GM12801 (cell line): Measurements from ENCODE around the gene MYH11.

Experiments
- TF ChIP-seq, protein P1 (sequence below): IDR thresholded peaks from one replicate; pipeline ENCODE4 v1.5.1; 2011; ENCODE audit warnings: control low read depth; ENCODE audit not compliant: insufficient read length; ENCODE audit errors: extremely low read depth

Gene MYH11

DNA sequence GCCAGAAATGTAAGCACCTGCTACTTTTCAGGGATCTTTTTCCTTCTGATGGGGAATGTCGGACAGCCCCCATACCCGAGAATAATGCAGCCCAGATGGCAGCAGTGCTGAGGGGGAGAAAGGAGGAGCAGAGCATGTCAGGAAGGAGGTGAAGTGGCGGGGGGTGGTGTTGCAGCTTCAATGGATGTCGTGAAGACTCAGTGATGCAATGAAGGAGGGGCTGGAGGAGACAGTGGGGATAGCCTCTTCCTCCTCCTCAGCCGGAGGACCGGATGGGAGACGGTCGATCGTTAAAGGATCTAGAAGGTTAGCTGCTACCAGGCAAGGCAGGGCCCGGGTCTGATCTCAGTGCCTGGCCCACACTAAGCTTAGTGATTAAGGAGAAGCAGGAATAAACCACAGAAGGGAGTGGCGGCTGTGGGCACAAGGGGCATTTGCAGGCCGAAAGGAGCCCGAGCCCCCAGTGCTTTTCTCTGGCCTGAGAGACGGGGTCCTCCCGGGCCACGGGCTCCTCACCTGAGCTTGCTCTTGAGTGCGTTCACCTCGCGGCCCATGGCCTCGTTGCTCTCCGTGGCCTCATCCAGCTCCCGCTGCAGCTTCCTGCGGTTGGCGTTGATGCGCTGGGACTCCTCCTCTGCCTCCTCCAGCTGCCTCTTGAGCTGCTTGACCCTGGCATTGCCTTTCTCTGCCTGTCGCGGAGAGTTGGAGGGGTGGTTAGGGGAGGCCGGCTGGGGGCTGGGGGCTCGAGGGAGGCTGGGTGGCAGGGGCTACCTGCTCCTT is 142.2 kb downstream of the MYH11 start:
- TF ChIP-seq, protein P1, sequence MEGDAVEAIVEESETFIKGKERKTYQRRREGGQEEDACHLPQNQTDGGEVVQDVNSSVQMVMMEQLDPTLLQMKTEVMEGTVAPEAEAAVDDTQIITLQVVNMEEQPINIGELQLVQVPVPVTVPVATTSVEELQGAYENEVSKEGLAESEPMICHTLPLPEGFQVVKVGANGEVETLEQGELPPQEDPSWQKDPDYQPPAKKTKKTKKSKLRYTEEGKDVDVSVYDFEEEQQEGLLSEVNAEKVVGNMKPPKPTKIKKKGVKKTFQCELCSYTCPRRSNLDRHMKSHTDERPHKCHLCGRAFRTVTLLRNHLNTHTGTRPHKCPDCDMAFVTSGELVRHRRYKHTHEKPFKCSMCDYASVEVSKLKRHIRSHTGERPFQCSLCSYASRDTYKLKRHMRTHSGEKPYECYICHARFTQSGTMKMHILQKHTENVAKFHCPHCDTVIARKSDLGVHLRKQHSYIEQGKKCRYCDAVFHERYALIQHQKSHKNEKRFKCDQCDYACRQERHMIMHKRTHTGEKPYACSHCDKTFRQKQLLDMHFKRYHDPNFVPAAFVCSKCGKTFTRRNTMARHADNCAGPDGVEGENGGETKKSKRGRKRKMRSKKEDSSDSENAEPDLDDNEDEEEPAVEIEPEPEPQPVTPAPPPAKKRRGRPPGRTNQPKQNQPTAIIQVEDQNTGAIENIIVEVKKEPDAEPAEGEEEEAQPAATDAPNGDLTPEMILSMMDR = no peak

DNA sequence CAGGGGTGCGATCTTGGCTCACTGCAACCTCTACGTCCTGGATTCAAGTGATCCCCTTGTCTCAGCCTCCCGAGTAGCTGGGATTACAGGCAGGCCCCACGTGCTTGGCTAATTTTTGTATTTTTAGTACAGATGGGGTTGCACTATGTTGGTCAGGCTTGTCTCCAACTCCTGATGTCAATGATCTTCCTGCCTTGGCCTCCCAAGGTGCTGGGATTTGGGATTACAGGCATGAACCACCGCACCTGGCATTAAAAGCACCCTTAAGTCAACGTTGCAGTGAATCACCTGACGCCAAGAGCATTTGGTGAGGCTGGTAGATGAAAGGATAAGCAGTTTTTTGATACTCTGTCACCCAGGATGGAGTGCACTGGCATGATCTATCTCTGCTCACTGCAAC is 147.8 kb downstream of the MYH11 start:
- TF ChIP-seq, protein P1 = no peak

DNA sequence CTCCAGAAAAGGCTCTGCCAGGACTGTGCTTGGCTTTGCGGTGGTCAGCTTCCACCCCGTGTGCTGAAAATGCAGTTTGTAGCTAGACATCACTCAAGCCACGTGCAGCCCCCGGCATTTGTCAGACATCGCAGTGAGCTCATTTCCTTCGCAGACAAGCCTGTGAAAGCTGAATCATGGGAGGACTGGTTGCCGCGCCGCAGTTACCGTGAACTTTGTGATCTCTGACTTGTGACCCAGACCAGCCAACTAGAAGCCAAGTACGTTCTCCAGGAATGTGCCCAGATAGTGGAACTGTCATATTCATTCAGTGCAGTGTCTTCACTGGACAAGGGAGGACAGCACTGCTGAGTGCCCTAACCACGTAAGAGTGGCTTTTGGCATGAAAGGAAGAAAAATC is 148.7 kb downstream of the MYH11 start:
- TF ChIP-seq, protein P1 = no peak

DNA sequence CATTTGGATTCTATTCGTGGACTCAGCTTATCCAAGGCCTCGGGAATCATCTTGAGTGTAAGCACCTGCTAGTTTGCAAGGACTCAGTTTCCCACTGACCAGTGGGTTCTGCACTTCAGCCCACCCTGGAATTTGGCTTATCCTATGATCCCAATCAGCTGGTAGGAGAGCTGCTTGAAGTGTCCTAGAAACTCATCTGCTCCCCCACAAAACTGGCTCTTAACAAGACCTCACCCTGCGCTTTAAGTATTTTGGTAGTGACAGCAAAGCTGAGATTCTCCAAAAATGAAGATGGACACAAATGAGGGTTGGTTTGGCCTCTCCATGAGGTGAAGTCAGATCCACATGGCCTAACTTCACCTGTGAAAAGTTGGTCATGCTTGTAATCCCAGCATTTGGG is 149.5 kb downstream of the MYH11 start:
- TF ChIP-seq, protein P1 = no peak

DNA sequence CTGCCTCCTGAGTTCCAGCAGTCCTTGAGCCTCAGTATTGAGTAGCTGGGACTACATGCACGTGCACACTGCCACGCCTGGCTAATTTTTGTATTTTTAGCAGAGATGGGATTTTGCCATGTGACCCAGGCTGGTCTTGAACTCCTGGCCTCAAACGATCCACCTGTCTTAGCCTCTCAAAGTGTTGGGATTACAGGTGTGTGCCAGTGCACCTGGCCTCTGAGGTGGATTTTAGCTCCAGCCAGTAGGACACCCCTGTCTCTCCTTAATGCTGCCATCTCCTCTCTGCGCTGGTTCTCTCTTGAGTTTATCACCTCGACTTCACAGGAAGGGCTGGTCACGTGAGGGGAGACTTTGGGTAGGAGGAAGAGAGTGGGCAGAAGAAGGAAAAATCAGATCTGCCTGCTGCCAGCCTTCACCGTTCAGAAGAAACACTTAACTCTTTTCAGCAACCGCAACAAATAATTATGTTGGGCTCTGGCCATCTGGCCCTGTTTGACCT is 151.7 kb downstream of the MYH11 start:
- TF ChIP-seq, protein P1 = no peak

DNA sequence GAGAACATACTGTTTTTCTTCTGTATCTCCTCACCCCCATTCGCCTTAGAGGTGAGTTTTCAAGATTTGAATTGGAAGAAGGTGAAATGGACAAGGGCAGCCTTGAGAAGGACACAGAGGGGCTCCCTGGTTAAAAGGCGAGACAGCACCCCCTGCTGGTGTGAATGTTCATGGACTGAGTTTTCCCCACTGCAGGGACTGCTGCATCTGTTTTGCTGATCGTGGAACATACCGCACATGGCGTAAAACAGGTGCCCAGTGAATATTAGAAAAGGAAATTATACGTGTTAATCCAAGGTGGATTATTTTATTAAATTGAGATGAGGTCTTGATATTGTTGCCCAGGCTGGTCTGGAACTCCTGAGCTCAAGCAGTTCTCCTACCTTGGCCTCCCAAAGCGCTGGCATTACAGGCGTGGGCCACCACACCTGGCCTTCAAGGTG is 152.3 kb downstream of the MYH11 start:
- TF ChIP-seq, protein P1 = no peak

DNA sequence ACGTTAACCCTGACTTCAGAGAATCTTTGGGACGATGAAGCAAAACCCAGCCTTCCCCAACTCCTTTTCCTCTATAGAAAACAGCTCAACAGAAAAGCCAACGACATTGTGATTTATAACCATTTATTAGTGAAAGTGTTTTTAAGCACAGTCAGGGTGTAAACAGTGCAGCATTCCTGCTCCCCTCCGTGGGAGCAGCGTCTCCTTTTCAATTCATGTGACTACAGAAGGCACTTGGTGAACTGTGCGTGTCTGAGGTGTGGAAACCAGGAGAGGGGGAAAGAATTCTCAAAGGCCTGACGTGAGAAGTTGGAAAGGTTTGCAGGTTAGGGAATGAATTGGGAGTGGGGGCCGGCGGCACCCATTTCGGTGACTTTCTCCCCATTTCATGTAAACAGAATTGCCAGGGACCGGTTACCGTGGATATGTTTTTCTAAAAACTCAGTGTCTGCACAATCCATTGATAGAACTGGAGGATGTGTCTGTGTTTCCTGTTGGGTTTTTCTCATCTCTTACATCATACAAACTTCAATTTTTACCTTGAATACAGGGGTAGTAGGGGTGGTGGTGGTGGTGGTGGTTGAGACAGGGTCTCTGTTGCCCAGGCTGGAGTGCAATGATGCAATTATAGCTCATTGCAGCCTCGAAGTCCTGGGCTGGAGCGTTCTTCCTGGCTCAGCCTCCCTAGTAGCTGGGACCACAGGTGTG is 153.6 kb downstream of the MYH11 start:
- TF ChIP-seq, protein P1 = no peak
